ENCODE results near the gene THRB. TPM values are rescaled to one million over a fixed set of nuclear protein-coding genes. Genes with fewer than 3 reads are reported as not detected.

Gene THRB
- total RNA-seq, 4 donors from 2014 or later, result 29.2 to 38.5 (median 36.3) TPM

DNA sequence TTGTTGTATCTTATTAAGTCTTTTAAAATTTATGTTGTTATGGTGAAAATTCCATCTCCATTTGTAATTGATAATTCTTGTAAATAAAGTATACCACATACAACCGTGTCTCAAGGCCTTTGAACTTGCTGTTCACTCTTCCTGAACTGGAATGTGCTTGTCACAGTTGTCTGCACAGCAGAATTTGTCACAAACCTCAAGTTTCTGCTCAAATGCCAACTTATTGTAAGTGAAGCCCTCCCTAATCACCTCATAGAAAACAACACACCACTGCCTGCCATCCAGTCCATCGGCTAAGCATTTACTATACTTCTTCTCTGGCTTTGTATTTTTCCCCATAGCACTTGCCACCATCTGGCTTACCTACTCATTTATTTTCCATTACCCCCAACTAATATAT, 192.3 kb downstream of the THRB start:
- TF ChIP-seq, protein P1, sequence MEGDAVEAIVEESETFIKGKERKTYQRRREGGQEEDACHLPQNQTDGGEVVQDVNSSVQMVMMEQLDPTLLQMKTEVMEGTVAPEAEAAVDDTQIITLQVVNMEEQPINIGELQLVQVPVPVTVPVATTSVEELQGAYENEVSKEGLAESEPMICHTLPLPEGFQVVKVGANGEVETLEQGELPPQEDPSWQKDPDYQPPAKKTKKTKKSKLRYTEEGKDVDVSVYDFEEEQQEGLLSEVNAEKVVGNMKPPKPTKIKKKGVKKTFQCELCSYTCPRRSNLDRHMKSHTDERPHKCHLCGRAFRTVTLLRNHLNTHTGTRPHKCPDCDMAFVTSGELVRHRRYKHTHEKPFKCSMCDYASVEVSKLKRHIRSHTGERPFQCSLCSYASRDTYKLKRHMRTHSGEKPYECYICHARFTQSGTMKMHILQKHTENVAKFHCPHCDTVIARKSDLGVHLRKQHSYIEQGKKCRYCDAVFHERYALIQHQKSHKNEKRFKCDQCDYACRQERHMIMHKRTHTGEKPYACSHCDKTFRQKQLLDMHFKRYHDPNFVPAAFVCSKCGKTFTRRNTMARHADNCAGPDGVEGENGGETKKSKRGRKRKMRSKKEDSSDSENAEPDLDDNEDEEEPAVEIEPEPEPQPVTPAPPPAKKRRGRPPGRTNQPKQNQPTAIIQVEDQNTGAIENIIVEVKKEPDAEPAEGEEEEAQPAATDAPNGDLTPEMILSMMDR (IDR thresholded peaks at IDR 0.05; ENCODE audit: low read depth), result no peak

DNA sequence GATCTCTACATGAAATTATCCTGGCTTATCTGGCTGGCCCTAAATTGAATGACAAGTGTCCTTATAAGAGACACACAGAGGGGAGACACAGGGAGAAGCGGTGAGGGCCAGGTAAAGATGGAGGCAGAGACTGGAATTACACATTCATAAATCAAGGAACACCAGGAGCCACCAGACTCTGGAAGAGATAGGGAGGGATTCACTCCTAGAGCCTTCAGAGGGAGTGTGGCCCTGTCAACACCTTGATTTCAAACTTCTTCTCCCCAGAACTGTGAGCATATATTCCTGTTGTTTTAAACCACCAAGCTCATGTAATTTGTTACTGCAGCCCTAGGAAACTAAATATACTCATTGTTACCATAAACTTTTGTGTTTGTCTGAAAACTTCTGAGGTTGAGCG, 193.7 kb downstream of the THRB start:
- TF ChIP-seq, protein P1 (IDR thresholded peaks at IDR 0.05; ENCODE audit: low read depth), result no peak

DNA sequence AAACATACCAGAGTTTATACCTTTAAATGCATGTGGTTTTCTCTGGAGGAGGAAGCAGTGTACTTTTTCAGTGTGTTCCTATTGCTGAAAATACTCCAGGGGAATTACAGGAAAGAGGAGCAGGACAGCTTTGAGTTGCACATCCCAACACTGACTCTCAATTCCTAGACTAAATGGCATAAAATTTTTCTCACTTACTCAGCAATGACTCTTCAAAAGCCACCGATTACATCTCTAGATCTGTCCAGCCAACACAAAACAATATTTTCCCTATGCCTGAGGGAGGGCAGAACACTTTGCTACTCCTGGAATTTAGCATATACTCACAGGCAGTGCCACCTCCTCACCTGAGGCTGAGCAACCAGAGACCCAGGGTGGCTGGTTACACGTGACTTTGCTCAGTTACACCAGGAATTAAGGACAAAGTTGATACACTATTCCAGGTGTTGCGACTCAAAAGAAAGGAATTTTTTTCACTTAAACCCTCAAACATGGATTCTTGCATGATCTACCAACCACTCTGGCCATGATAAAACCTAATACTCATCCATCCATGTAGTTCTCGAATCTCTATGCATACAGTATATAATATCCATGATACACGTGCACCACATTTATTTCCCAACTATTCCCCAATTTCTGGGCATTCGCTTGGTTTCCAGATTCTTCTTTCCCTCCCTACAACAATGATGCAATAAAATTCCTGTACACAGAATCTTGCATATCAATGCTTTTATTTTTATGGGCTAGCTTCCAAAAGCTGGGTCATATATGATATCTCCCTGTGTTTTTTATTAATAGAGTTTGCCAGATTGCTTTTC, 194.6 kb downstream of the THRB start:
- TF ChIP-seq, protein P1 (IDR thresholded peaks at IDR 0.05; ENCODE audit: low read depth), result no peak

DNA sequence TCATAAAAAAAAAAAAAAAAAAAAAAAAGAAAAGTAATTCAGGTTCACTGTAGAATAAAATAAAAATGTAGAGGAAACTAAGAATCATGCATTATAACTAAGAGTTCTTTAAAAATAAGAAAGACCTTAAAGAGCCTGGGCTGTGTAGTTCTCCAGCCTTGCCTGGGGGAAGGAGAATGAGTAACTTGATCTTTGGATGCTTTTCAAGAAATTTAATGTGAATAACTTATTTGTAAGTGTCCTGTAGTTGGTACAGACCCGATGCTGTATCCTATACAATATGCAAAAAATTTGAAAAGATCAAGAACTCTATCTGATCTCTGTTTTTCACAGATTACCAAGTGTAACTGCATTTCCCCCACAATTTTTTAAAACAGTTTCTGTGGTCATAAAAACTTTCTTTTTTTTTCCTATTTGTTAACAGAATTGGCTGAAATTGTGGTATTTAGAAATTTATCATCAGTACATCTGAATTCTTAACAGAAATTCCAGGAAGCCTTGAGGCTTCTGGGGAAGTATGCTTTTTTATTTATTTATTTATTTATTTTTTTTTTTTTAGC, 195.3 kb downstream of the THRB start:
- TF ChIP-seq, protein P1 (IDR thresholded peaks at IDR 0.05; ENCODE audit: low read depth), result no peak

DNA sequence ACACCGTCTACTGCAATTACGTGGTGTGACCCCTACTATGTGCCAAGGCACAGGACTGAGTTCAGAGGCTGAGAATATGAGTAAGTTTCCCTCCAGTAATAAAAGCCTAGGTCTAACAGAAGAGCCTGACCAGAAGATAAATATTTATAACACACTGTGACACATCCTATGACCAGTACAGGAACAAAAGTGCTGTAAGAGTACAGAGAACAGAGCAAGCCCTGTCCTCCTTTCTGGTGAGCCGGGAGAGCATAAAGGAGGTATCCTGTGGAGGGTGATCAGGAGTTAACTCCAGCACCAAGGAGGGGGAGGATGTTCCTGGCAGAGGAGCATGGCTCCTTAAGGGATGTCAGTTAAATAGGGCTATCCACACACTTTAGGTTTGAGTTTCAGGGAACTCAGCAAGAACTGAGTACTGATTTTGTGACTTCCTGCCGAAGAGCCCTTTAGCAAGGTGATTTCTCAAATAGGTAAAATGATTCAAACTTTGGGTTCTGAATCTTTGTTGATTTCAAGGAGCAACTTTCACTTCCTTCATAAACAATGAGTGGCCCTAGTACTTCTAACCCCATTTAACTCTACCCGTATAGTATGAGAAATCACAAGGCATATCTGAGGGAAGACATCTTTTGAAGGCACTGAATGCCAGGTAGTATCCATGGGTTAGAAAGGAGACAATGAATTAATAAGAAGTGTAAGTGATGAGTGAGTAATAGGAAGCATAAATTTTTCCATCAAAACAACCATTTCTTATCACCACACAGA, 198.0 kb downstream of the THRB start:
- TF ChIP-seq, protein P1 (IDR thresholded peaks at IDR 0.05; ENCODE audit: low read depth), result no peak

DNA sequence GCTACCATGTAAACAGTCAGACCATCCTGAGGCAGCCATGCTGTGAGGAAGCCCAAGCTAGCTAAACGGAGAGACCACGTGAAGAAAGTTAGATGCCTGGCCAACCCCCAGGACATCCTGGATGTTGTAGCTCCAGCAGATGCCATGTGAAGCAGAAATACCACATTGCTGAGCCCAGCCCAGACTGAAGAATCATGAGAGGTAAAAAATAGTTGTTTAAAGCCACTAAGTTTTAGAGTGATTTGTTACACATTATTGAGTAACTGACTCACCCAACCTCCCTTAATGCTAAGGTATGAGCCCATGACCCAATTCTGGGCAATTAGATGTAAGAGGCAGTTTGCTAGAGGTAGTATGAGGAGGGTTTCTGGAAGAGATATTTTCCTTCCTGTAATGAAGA, 200.5 kb downstream of the THRB start:
- TF ChIP-seq, protein P1 (IDR thresholded peaks at IDR 0.05; ENCODE audit: low read depth), result no peak

DNA sequence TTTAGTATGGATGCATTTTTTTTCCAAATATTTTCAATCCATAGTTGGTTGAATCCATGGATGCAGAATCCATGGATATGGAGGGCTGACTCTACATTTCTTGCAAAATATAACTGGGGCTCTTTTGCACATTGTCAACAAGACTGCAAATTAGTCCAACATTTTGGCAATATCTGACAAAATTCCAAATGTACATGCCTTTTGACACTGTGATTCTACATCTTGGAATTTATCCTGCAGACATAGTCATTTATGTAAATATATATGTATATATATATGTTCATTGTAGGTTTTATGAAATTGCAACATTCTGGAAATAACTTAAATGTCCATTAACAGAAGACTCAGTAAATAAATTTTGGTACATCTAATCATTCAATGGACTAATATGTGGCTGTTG, 203.0 kb downstream of the THRB start:
- TF ChIP-seq, protein P1 (IDR thresholded peaks at IDR 0.05; ENCODE audit: low read depth), result no peak

Measured in subcutaneous adipose tissue (tissue), 4 donors.